Measurements from ENCODE around the gene PLVAP.

PLVAP gene

GRCh38 chr19:17323964-17324332 lies 53.2 kb downstream of the PLVAP start:
- H3K36me3 ChIP-seq (ENCODE audit: control insufficient read depth, insufficient read depth, low read length) = no peaks in the 10 kb centered on the region
- H2AFZ ChIP-seq = no peak overlapping the region
- no peaks in the 10 kb centered on the region for H3K27me3 ChIP-seq (ENCODE audit: control insufficient read depth, insufficient read depth, low read length)
- H3K9me3 ChIP-seq (ENCODE audit: control insufficient read depth, low read length) = no peaks in the 10 kb centered on the region
- H3K4me1 ChIP-seq = no peaks in the 10 kb centered on the region
- H3K9ac ChIP-seq = no peak overlapping the region
- no peaks in the 10 kb centered on the region for H3K79me2 ChIP-seq
- no peak overlapping the region for H3K27ac ChIP-seq
- no peak overlapping the region for H3K4me3 ChIP-seq (ENCODE audit: low read depth, low read length)
- no peak overlapping the region for H3K4me2 ChIP-seq (ENCODE audit: low read length)
- TF ChIP-seq CTCF (IDR thresholded peaks at IDR 0.05) = no peak

- H3K9ac ChIP-seq = no peak overlapping the region
- H3K36me3 ChIP-seq (ENCODE audit: control insufficient read depth, insufficient read depth, low read length) = no peaks in the 10 kb centered on the region
- H3K79me2 ChIP-seq = no peaks in the 10 kb centered on the region
- no peaks in the 10 kb centered on the region for H3K4me1 ChIP-seq
- no peak overlapping the region for H2AFZ ChIP-seq
- H3K4me3 ChIP-seq (ENCODE audit: low read depth, low read length) = no peak overlapping the region
- H3K9me3 ChIP-seq (ENCODE audit: control insufficient read depth, low read length) = no peaks in the 10 kb centered on the region
- no peak overlapping the region for H3K27ac ChIP-seq
- TF ChIP-seq CTCF (IDR thresholded peaks at IDR 0.05) = no peak
- H3K27me3 ChIP-seq (ENCODE audit: control insufficient read depth, insufficient read depth, low read length) = no peaks in the 10 kb centered on the region
- H3K4me2 ChIP-seq (ENCODE audit: low read length) = no peak overlapping the region
Observed at GRCh38 chr19:17323300-17323963, 53.7 kb downstream of the PLVAP start.

GRCh38 chr19:17322854-17323253 lies 54.3 kb downstream of the PLVAP start:
- H3K36me3 ChIP-seq (ENCODE audit: control insufficient read depth, insufficient read depth, low read length) = no peaks in the 10 kb centered on the region
- no peak overlapping the region for H3K27ac ChIP-seq

GRCh38 chr19:17321655-17322489 lies 55.3 kb downstream of the PLVAP start:
- Histone ChIP-seq H3K4me1 (no peaks in the 10 kb centered on the region), H3K36me3 (ENCODE audit: control insufficient read depth, insufficient read depth, low read length) (no peaks in the 10 kb centered on the region), H3K79me2 (no peaks in the 10 kb centered on the region), H3K4me2 (ENCODE audit: low read length) (no peak overlapping the region), H3K27me3 (ENCODE audit: control insufficient read depth, insufficient read depth, low read length) (no peaks in the 10 kb centered on the region), H3K27ac (no peak overlapping the region), H3K9ac (no peak overlapping the region), H3K4me3 (ENCODE audit: low read depth, low read length) (no peak overlapping the region), H2AFZ (no peak overlapping the region), H3K9me3 (ENCODE audit: control insufficient read depth, low read length) (no peaks in the 10 kb centered on the region)
- no peak for TF ChIP-seq CTCF (IDR thresholded peaks at IDR 0.05)

More at GRCh38 chr19:17322854-17323253, 54.3 kb downstream of the PLVAP start:
- no peak overlapping the region for H3K4me3 ChIP-seq (ENCODE audit: low read depth, low read length)
- no peaks in the 10 kb centered on the region for H3K27me3 ChIP-seq (ENCODE audit: control insufficient read depth, insufficient read depth, low read length)
- no peaks in the 10 kb centered on the region for H3K4me1 ChIP-seq
- H2AFZ ChIP-seq = no peak overlapping the region
- no peak for TF ChIP-seq CTCF (IDR thresholded peaks at IDR 0.05)
- no peak overlapping the region for H3K9ac ChIP-seq
- H3K4me2 ChIP-seq (ENCODE audit: low read length) = no peak overlapping the region
- H3K79me2 ChIP-seq = no peaks in the 10 kb centered on the region
- H3K9me3 ChIP-seq (ENCODE audit: control insufficient read depth, low read length) = no peaks in the 10 kb centered on the region
